GM23338 (cell line): ENCODE results near the gene WDR27. TPM values are rescaled to one million over a fixed set of nuclear protein-coding genes. Genes with fewer than 3 reads are reported as not detected.

Experiments
- ATAC-seq: fragments of 200-7000 bp; cut with Tn5 transposase; 3 replicates; pipeline ENCODE4 v1.9.1; 2020
- DNase-seq: peaks from one replicate; pipeline ENCODE4 v3.0.0-alpha.2; 2015; ENCODE audit warnings: low spot score
- H2AFZ ChIP-seq: fragments of 200-600 bp; sonication (generic); 2 replicates; pipeline ENCODE4 v1.8.0; 2016; ENCODE audit warnings: antibody characterized with exemption, mild to moderate bottlenecking, moderate library complexity
- H3F3A ChIP-seq: fragments of 200-600 bp; sonication (generic); replicated peaks from 2 replicates; pipeline ENCODE4 v1.8.0; 2017; ENCODE audit warnings: antibody characterized with exemption, mixed run types, low read depth
- H3K27ac ChIP-seq: fragments of 200-600 bp; sonication (generic); 2 replicates; pipeline ENCODE4 v1.6.1; 2016; ENCODE audit warnings: low read depth
- H3K27me3 ChIP-seq: fragments of 200-600 bp; sonication (generic); 2 replicates; pipeline ENCODE4 v1.8.0; 2016; ENCODE audit warnings: mild to moderate bottlenecking, mixed run types, moderate library complexity; ENCODE audit not compliant: insufficient read depth
- H3K36me3 ChIP-seq: fragments of 200-600 bp; sonication (generic); 2 replicates; pipeline ENCODE4 v1.8.0; 2016; ENCODE audit warnings: mild to moderate bottlenecking; ENCODE audit not compliant: insufficient read depth
- H3K4me1 ChIP-seq: fragments of 200-600 bp; sonication (generic); 2 replicates; pipeline ENCODE4 v1.8.0; 2016; ENCODE audit warnings: mild to moderate bottlenecking, moderate library complexity; ENCODE audit not compliant: insufficient read depth
- H3K4me2 ChIP-seq: fragments of 200-600 bp; sonication (generic); 2 replicates; pipeline ENCODE4 v1.7.1; 2017; ENCODE audit warnings: mixed run types
- H3K4me3 ChIP-seq: fragments of 200-600 bp; sonication (generic); 2 replicates; pipeline ENCODE4 v1.6.1; 2016; ENCODE audit warnings: mixed run types
- H3K79me2 ChIP-seq: fragments of 200-600 bp; sonication (generic); replicated peaks from 2 replicates; pipeline ENCODE4 v1.8.0; 2017; ENCODE audit warnings: mild to moderate bottlenecking; ENCODE audit not compliant: insufficient read depth
- H3K9me2 ChIP-seq: fragments of 200-600 bp; sonication (generic); 2 replicates; pipeline ENCODE4 v1.8.0; 2017; ENCODE audit not compliant: insufficient read depth
- H4K20me1 ChIP-seq: fragments of 200-600 bp; sonication (generic); replicated peaks from 2 replicates; pipeline ENCODE4 v1.8.0; 2017; ENCODE audit warnings: mild to moderate bottlenecking; ENCODE audit not compliant: insufficient read depth
- H3K27ac Mint-ChIP-seq: 2 replicates; pipeline ENCODE4 v1.8.0; 2020; ENCODE audit warnings: inconsistent platforms, mild to moderate bottlenecking, moderate library complexity, mixed read lengths
- H3K27me3 Mint-ChIP-seq: 3 replicates; pipeline ENCODE4 v1.8.0; 2022; ENCODE audit warnings: low read depth, mild to moderate bottlenecking, moderate library complexity, mixed read lengths, inconsistent platforms; ENCODE audit not compliant: insufficient read depth, poor library complexity
- H3K36me3 Mint-ChIP-seq: 3 replicates; pipeline ENCODE4 v1.8.0; 2021; ENCODE audit warnings: low read depth, mild to moderate bottlenecking, inconsistent platforms, moderate library complexity, mixed read lengths
- H3K4me1 Mint-ChIP-seq: 3 replicates; pipeline ENCODE4 v1.8.0; 2020; ENCODE audit warnings: mild to moderate bottlenecking, inconsistent platforms, mixed read lengths
- H3K4me3 Mint-ChIP-seq: 3 replicates; pipeline ENCODE4 v1.8.0; 2021; ENCODE audit warnings: moderate library complexity, mild to moderate bottlenecking, inconsistent platforms, mixed read lengths
- H3K9me3 Mint-ChIP-seq: 3 replicates; pipeline ENCODE4 v1.8.0; 2020; ENCODE audit warnings: moderate library complexity, mild to moderate bottlenecking, inconsistent platforms, mixed read lengths
- CREB1 ChIP-seq: fragments of 250-450 bp; sonication (Bioruptor Pico); IDR thresholded peaks from 2 replicates; pipeline ENCODE4 v1.5.0; 2020; ENCODE audit warnings: low read depth, mild to moderate bottlenecking, moderate library complexity
- CTCF ChIP-seq, 2 experiments: fragments of 200-600 bp in 1 of 2; sonication (generic) in 1 of 2; conservative IDR thresholded peaks; 2 replicates each; pipeline versions ENCODE4 v1.5.1 to v1.6.1; 2016 to 2017; ENCODE audit warnings: antibody characterized with exemption in 2 of 2, low read depth in 2 of 2, mild to moderate bottlenecking in 2 of 2, moderate library complexity in 1 of 2
- ETS1 ChIP-seq: IDR thresholded peaks from 2 replicates; pipeline ENCODE4 v1.6.1; 2016; ENCODE audit warnings: antibody characterized with exemption
- EZH2 ChIP-seq: fragments of 200-600 bp; sonication (generic); IDR thresholded peaks from one replicate; pipeline ENCODE4 v1.8.0; 2017; ENCODE audit warnings: antibody characterized with exemption, mild to moderate bottlenecking, low read depth; ENCODE audit not compliant: unreplicated experiment
- EZH2phosphoT487 ChIP-seq: fragments of 200-600 bp; sonication (generic); IDR thresholded peaks from one replicate; pipeline ENCODE4 v1.8.1; 2018; ENCODE audit warnings: antibody characterized with exemption; ENCODE audit not compliant: unreplicated experiment
- JUNB ChIP-seq: IDR thresholded peaks from one replicate; pipeline ENCODE4 v1.6.1; 2016; ENCODE audit warnings: antibody characterized with exemption; ENCODE audit not compliant: unreplicated experiment
- NANOG ChIP-seq: IDR thresholded peaks from 2 replicates; pipeline ENCODE4 v1.6.1; 2016; ENCODE audit warnings: antibody characterized with exemption, borderline replicate concordance
- POLR2AphosphoS5 ChIP-seq: IDR thresholded peaks from 2 replicates; pipeline ENCODE4 v1.6.1; 2016; ENCODE audit warnings: antibody characterized with exemption, low read depth
- REST ChIP-seq: IDR thresholded peaks from one replicate; pipeline ENCODE4 v1.6.1; 2018; ENCODE audit warnings: antibody characterized with exemption; ENCODE audit not compliant: unreplicated experiment
- STAT1 ChIP-seq: IDR thresholded peaks from one replicate; pipeline ENCODE4 v1.6.1; 2016; ENCODE audit warnings: antibody characterized with exemption; ENCODE audit not compliant: unreplicated experiment
- ZNF114 ChIP-seq: fragments of 250-450 bp; sonication (Bioruptor Pico); IDR thresholded peaks from 2 replicates; pipeline ENCODE4 v1.5.0; 2020; ENCODE audit warnings: mild to moderate bottlenecking, moderate library complexity
- ZNF331 ChIP-seq: fragments of 250-450 bp; sonication (Bioruptor Pico); IDR thresholded peaks from 2 replicates; pipeline ENCODE4 v1.5.0; 2020; ENCODE audit warnings: low read depth, mild to moderate bottlenecking, moderate library complexity
- ZNF462 ChIP-seq: fragments of 250-450 bp; sonication (Bioruptor Pico); IDR thresholded peaks from 2 replicates; pipeline ENCODE4 v1.5.0; 2020; ENCODE audit warnings: mild to moderate bottlenecking, moderate library complexity
- polyA plus RNA-seq: library from polyadenylated mRNA; unstranded; fragments of >200 nt; fragmentation: Nextera tagmentation; extraction: Ambion mirVana; gene quantifications from 2 replicates; pipeline ENCODE4 v1.2.1, GENCODE V29; 2016
- total RNA-seq: library from RNA; depleted of rRNA; stranded (reverse); fragments of >200 nt; shearing (Covaris generic); gene quantifications from 2 replicates; pipeline ENCODE4 v1.2.3, GENCODE V29; 2014

Gene WDR27
- total and polyA plus RNA-seq, 2 experiments from 2014 or later: 55.3 to 80.4 TPM

- Histone ChIP-seq H3K4me3 (no peak overlapping the region), H3K36me3 (peaks cover 8% of the 10 kb centered on the region), H3K79me2 (peaks cover 77% of the 10 kb centered on the region), H3K27me3 (no peaks in the 10 kb centered on the region), H3K4me1 (no peaks in the 10 kb centered on the region), H2AFZ (no peak overlapping the region), H3K4me2 (no peak overlapping the region), H4K20me1 (0 out of 2 replicates have a peak, but pooled peaks cover 10% of the 10 kb centered on the region), H3K27ac (no peak overlapping the region), H3K9me2 (no peaks in the 10 kb centered on the region), H3F3A (no peaks in the 10 kb centered on the region)
- no peak for ATAC-seq
- no peak for DNase-seq
- peak overlapping the region; percentile 75 for H3K27ac Mint-ChIP-seq
- 0 out of 3 replicates have a peak, but pooled peaks cover 8% of the 10 kb centered on the region for H3K9me3 Mint-ChIP-seq
- H3K4me3 Mint-ChIP-seq: no peak overlapping the region
- H3K4me1 Mint-ChIP-seq: peaks cover 10% of the 10 kb centered on the region; the same call in 2 of the 3 replicates
- peaks cover 13% of the 10 kb centered on the region for H3K27me3 Mint-ChIP-seq
- TF ChIP-seq ZNF331 (no peak), EZH2phosphoT487 (no peak), ZNF114 (CRISPR knock-in tag) (no peak), ETS1 (no peak), CREB1 (CRISPR knock-in tag) (no peak), POLR2AphosphoS5 (no peak), CTCF (conservative IDR thresholded peaks at IDR 0.05; ENCODE audit: low read depth in 2 of 2) (no peak), JUNB (no peak), REST (no peak), NANOG (no peak), STAT1 (no peak), ZNF462 (CRISPR knock-in tag) (no peak), EZH2 (no peak)
- peaks cover 69% of the 10 kb centered on the region for H3K36me3 Mint-ChIP-seq
These were observed 9.3 kb downstream of the WDR27 start for GRCh38 chr6:169692516-169692915.
